Type B pancreatic cell (in vitro differentiated cells): ENCODE data around the gene RPA3. TPM values are rescaled to one million over a fixed set of nuclear protein-coding genes. Genes with fewer than 3 reads are reported as not detected.

Experiments used
- DNase-seq: peaks from one replicate; pipeline ENCODE4 v3.0.0; 2021; ENCODE audit warnings: mixed read lengths; ENCODE audit not compliant: unreplicated experiment; ENCODE audit errors: extremely low spot score
- H3K27ac Mint-ChIP-seq: 2 replicates; pipeline ENCODE4 v1.8.0; 2021; ENCODE audit warnings: mild to moderate bottlenecking, mixed read lengths
- H3K27me3 Mint-ChIP-seq: 2 replicates; pipeline ENCODE4 v1.8.0; 2021; ENCODE audit warnings: mixed read lengths
- H3K36me3 Mint-ChIP-seq: 2 replicates; pipeline ENCODE4 v1.8.0; 2021; ENCODE audit warnings: mixed read lengths
- H3K4me1 Mint-ChIP-seq: one replicate; pipeline ENCODE4 v1.8.0; 2021; ENCODE audit warnings: mixed read lengths; ENCODE audit not compliant: unreplicated experiment
- H3K4me3 Mint-ChIP-seq: 2 replicates; pipeline ENCODE4 v1.8.0; 2021; ENCODE audit warnings: mild to moderate bottlenecking, mixed read lengths
- H3K9me3 Mint-ChIP-seq: 2 replicates; pipeline ENCODE4 v1.8.0; 2021; ENCODE audit warnings: mixed read lengths
- total RNA-seq: library from RNA; stranded (reverse); gene quantifications from 2 replicates; pipeline ENCODE4 v1.2.1, GENCODE V29; 2021; ENCODE audit warnings: low replicate concordance
- TF ChIP-seq, protein P1 (sequence below): fragments of 200-600 bp; sonication (generic); conservative IDR thresholded peaks from 2 replicates; pipeline ENCODE4 v1.5.0; 2021; ENCODE audit warnings: antibody characterized with exemption, mild to moderate bottlenecking

The RPA3 gene
- total RNA-seq, 1 donor from 2014 or later: 42.3 TPM

DNA sequence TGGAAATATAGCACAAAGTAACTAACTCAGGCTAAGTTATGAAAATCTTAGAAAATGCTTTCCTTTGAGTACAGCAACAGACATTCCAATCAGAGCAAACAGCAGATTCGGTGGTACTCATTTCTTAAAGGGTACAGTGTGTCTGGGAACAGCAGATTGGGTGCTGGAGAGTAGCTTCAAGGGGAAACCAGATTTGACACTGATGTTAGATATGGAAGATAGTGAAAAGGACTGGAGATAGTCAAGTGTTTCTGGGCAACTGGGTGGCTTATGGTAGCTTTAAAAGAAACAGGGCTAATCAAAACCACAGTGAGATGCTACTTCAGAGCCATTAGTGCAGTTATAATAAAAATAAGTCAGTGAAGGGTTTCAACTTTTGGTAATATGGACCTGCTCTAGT is 89.9 kb downstream of the RPA3 start:
- Mint-ChIP-seq H3K4me1 (no peaks in the 10 kb centered on the region), H3K9me3 (peaks cover 4% of the 10 kb centered on the region), H3K27me3 (no peaks in the 10 kb centered on the region), H3K36me3 (no peaks in the 10 kb centered on the region), H3K27ac (no peak overlapping the region), H3K4me3 (no peak overlapping the region)
- TF ChIP-seq, protein P1, sequence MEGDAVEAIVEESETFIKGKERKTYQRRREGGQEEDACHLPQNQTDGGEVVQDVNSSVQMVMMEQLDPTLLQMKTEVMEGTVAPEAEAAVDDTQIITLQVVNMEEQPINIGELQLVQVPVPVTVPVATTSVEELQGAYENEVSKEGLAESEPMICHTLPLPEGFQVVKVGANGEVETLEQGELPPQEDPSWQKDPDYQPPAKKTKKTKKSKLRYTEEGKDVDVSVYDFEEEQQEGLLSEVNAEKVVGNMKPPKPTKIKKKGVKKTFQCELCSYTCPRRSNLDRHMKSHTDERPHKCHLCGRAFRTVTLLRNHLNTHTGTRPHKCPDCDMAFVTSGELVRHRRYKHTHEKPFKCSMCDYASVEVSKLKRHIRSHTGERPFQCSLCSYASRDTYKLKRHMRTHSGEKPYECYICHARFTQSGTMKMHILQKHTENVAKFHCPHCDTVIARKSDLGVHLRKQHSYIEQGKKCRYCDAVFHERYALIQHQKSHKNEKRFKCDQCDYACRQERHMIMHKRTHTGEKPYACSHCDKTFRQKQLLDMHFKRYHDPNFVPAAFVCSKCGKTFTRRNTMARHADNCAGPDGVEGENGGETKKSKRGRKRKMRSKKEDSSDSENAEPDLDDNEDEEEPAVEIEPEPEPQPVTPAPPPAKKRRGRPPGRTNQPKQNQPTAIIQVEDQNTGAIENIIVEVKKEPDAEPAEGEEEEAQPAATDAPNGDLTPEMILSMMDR: no peak
- DNase-seq: no peak

DNA sequence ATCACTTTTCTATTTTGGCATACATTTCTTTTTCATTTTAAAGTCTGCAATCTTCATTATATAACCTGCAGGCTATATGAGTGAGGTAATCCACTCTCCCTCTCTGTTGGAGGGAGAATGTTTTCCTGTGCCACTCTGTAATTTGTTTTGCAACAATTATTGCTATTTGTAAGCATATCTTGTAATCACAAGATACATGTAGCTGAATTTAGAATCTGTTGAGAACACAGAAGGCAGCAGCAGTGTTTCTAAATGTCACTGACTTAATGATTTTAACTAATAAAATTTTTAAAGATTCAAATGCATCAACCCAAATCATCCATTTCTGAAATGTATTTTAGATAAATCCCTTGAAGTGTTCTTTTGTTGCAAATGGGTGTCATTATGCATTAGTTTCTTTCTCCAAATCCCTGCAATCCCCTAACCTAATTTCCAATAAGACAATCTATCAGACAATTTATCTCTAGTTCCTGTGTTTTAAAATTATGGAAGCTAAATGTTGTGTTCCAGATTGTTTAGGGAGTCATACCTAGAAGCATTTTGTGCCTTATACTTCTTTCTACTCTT is 97.7 kb downstream of the RPA3 start:
- Mint-ChIP-seq H3K36me3 (no peaks in the 10 kb centered on the region), H3K9me3 (peaks cover under 1% of the 10 kb centered on the region), H3K27me3 (no peaks in the 10 kb centered on the region), H3K27ac (no peak overlapping the region), H3K4me3 (no peak overlapping the region), H3K4me1 (peaks cover 6% of the 10 kb centered on the region)
- TF ChIP-seq, protein P1: no peak
- no peak for DNase-seq

DNA sequence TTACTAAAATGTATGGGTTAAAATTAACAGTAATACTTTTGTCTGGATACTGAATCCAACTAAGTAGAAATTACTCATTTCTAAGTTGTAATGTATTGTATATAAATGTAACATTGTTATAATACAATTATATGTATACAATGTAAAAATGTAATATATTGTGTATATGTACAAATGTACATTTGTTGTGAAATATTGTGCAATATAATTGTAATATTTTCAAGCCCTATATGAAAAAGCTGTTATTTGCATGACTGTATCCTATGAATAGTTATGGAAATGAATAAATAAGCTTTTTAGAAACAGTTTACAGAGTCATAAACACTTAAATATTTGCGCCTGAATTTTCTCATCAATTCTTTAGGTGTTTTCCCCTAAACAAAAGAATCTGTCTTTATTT is 98.2 kb downstream of the RPA3 start:
- Mint-ChIP-seq H3K27me3 (no peaks in the 10 kb centered on the region), H3K9me3 (no peaks in the 10 kb centered on the region), H3K27ac (no peak overlapping the region), H3K4me1 (peaks cover 6% of the 10 kb centered on the region), H3K4me3 (no peak overlapping the region), H3K36me3 (no peaks in the 10 kb centered on the region)
- no peak for DNase-seq
- TF ChIP-seq, protein P1: no peak

DNA sequence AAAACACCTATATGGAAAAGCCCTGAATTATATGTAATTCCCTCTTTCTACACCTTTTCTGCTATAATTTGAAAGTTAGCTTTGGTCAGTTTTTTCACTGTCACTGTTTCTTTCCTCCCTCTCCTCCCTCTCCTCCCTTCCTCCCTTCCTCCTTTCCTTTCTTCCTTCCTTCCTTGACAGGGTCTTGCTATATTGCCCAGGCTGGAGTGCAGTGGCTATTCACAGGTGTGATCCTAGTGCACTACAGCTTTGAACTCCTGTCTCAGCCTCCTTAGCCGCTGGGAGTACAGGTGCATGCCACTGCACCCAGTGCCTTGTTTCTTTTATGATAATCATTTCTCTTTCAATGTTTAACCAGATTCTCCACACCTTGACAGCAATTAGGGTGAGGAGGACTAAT is 100.0 kb downstream of the RPA3 start:
- no peak overlapping the region for H3K4me3 Mint-ChIP-seq
- no peak for DNase-seq
- no peaks in the 10 kb centered on the region for H3K36me3 Mint-ChIP-seq
- no peaks in the 10 kb centered on the region for H3K27me3 Mint-ChIP-seq
- no peaks in the 10 kb centered on the region for H3K9me3 Mint-ChIP-seq
- peaks cover 6% of the 10 kb centered on the region for H3K4me1 Mint-ChIP-seq
- TF ChIP-seq, protein P1: no peak
- H3K27ac Mint-ChIP-seq: no peak overlapping the region

DNA sequence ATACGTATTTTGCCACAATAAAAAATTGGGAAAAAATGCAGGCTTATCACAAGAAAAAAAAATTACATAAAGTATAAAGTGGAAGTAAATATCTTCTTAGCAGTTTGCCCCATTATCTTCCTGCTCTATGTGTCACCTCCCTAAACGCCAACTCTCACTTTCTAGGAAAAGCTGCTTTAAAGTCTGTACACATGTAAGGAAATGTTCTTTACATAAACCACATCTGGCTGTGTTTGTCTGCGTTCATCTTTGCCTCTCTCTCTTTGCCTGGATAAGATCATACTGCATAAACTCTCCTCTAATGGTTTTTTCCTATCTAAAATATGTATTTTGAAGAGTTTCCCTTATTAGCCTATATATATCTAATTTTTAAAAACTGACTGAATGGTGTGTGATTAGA is 100.9 kb downstream of the RPA3 start:
- no peaks in the 10 kb centered on the region for H3K27me3 Mint-ChIP-seq
- no peaks in the 10 kb centered on the region for H3K36me3 Mint-ChIP-seq
- DNase-seq: no peak
- no peak overlapping the region for H3K4me3 Mint-ChIP-seq
- no peak overlapping the region for H3K27ac Mint-ChIP-seq
- no peaks in the 10 kb centered on the region for H3K9me3 Mint-ChIP-seq
- TF ChIP-seq, protein P1: no peak
- H3K4me1 Mint-ChIP-seq: no peaks in the 10 kb centered on the region
